A673 (cell line): Measurements from ENCODE around the gene BGN.

Experiments used
- CTCF ChIP-seq: fragments of 300-800, 200-600 bp; sonication (generic); conservative IDR thresholded peaks from 2 replicates; pipeline ENCODE4 v1.5.1; 2017; ENCODE audit warnings: low read depth, mild to moderate bottlenecking, antibody characterized with exemption, low read length, moderate library complexity, mixed read lengths
- EZH2 ChIP-seq: fragments of 200-600 bp; sonication (generic); IDR thresholded peaks from 2 replicates; pipeline ENCODE4 v1.6.1; 2017; ENCODE audit warnings: borderline replicate concordance, low read depth, mild to moderate bottlenecking, mixed read lengths, antibody characterized with exemption, low read length; ENCODE audit not compliant: poor library complexity, severe bottlenecking

DNA sequence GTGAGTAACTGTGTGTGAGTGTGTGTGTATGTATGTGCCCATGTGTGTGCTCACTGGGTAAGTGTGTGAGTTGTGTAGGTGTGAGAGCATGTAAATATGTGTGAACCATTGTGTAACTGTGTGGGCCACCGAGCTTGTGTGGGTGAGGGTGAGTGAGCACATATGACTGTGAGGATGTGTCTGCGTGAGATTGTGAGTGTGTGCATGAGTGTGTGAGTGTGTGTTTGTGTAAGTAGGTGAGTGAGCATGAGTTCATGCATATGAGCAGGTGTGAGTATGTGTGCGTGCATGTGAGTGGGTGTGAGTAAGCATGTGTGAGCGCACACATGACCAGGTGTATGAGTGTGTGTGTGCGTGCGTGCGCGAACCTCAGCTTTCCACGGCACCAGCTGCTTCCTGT, 21.3 kb downstream of the BGN start:
- TF ChIP-seq CTCF (no peak), EZH2 (no peak)
